HCT116 (cell line): Measurements from ENCODE around the gene CSHL1. TPM values are rescaled to one million over a fixed set of nuclear protein-coding genes. Genes with fewer than 3 reads are reported as not detected.

Source experiments
- ATAC-seq: fragments of 200-7000 bp; cut with Tn5 transposase; 2 replicates; pipeline ENCODE4 v1.9.1; 2020; ENCODE audit warnings: mild to moderate bottlenecking, moderate library complexity
- BruUV-seq: library from RNA; stranded (reverse); fragments of 400-500 nt; replicated peaks from 2 replicates; lab custom pipeline; 2021; lab: Mats Ljungman, UMichigan
- CTCF ChIA-PET: fragments of 300-600 bp; sonication (Branson Sonifier 250); formaldehyde crosslinking; loops from one replicate; lab custom pipeline; 2021; ENCODE audit warnings: antibody characterized with exemption; lab: Charles Lee
- POLR2A ChIA-PET: fragments of 300-600, 350-600 bp; sonication (Branson Sonifier 250); formaldehyde crosslinking; loops from one replicate; lab custom pipeline; 2021; ENCODE audit warnings: antibody characterized with exemption; lab: Charles Lee
- RAD21 ChIA-PET, 2 experiments: fragments of 300-600 bp; sonication (Branson Sonifier 250); formaldehyde crosslinking; loops; one replicate each; lab custom pipeline; 2023; ENCODE audit warnings: low total read pairs in 2 of 2; ENCODE audit not compliant: uncharacterized antibody in 2 of 2, unreplicated experiment in 2 of 2, low non-redundant PET in 1 of 2; lab: Charles Lee
- DNase-seq: peaks from one replicate; pipeline ENCODE4 v3.0.0-alpha.2; 2010; ENCODE audit warnings: low read depth, low spot score
- H2AFZ ChIP-seq: fragments of 200-600 bp; shearing (Covaris generic), sonication (generic); 2 replicates; pipeline ENCODE4 v1.6.1; 2017; ENCODE audit warnings: low read depth, mixed run types, mixed read lengths, antibody characterized with exemption, low read length; ENCODE audit not compliant: poor library complexity, severe bottlenecking
- H3K27ac ChIP-seq: 2 replicates; pipeline ENCODE4 v1.5.1; 2012; ENCODE audit warnings: low read depth, low read length
- H3K27me3 ChIP-seq: fragments of 200-600 bp; sonication (generic); 2 replicates; pipeline ENCODE4 v1.6.1; 2016; ENCODE audit warnings: mixed run types, low read length, mixed read lengths; ENCODE audit not compliant: insufficient read depth
- H3K36me3 ChIP-seq, 2 experiments: fragments of 200-500 bp in 1 of 2; fragments of 200-600 bp in 1 of 2; sonication (Bioruptor generic) in 1 of 2; sonication (generic) in 1 of 2; 2 replicates each; pipeline versions ENCODE4 v1.5.1 to v1.6.1; 2014 to 2016; ENCODE audit warnings: low read length in 2 of 2, inconsistent platforms in 1 of 2, mixed read lengths in 1 of 2, mixed run types in 1 of 2; ENCODE audit not compliant: insufficient read depth in 2 of 2, control insufficient read depth in 1 of 2
- H3K4me1 ChIP-seq, 2 experiments: fragments of 200-600 bp in 1 of 2; sonication (generic) in 1 of 2; 2 replicates each; pipeline versions ENCODE4 v1.5.1 to v1.6.1; 2012 to 2017; ENCODE audit warnings: low read length in 2 of 2, inconsistent platforms in 1 of 2, mild to moderate bottlenecking in 1 of 2, mixed read lengths in 1 of 2, mixed run types in 1 of 2, moderate library complexity in 1 of 2; ENCODE audit not compliant: insufficient read depth in 2 of 2, control insufficient read depth in 1 of 2
- H3K4me2 ChIP-seq: fragments of 200-600 bp; sonication (generic); 2 replicates; pipeline ENCODE4 v1.6.1; 2017; ENCODE audit warnings: mixed run types, low read length, mixed read lengths
- H3K4me3 ChIP-seq, 2 experiments: fragments of 200-600 bp in 1 of 2; sonication (generic) in 1 of 2; replicated peaks in 1 of 2; 2 replicates each; pipeline ENCODE4 v1.5.1; 2011 to 2016; ENCODE audit warnings: low read length in 2 of 2, control low read depth in 1 of 2, low read depth in 1 of 2, mild to moderate bottlenecking in 1 of 2, mixed read lengths in 1 of 2, mixed run types in 1 of 2
- H3K79me2 ChIP-seq: fragments of 200-600 bp; sonication (generic); 2 replicates; pipeline ENCODE4 v1.6.1; 2017; ENCODE audit warnings: mild to moderate bottlenecking, mixed run types, low read length, moderate library complexity, mixed read lengths; ENCODE audit not compliant: insufficient read depth
- H3K9ac ChIP-seq: fragments of 200-600 bp; sonication (generic); 2 replicates; pipeline ENCODE4 v1.6.1; 2016; ENCODE audit warnings: low read length, mixed read lengths
- H3K9me2 ChIP-seq: fragments of 200-600 bp; sonication (generic), shearing (Covaris generic); 2 replicates; pipeline ENCODE4 v1.6.1; 2017; ENCODE audit warnings: mixed run types, mild to moderate bottlenecking, moderate library complexity; ENCODE audit not compliant: insufficient read depth
- H3K9me3 ChIP-seq, 2 experiments: fragments of 200-500 bp in 1 of 2; fragments of 200-600 bp in 1 of 2; sonication (Bioruptor generic) in 1 of 2; sonication (generic) in 1 of 2; 2 replicates each; pipeline ENCODE4 v1.6.1; 2014 to 2017; ENCODE audit warnings: low read length in 2 of 2, mixed read lengths in 2 of 2, inconsistent platforms in 1 of 2, low read depth in 1 of 2, mild to moderate bottlenecking in 1 of 2, mixed run types in 1 of 2, moderate library complexity in 1 of 2; ENCODE audit not compliant: control insufficient read depth in 1 of 2, insufficient read depth in 1 of 2
- H4K20me1 ChIP-seq: fragments of 200-600 bp; sonication (generic), shearing (Covaris generic); 2 replicates; pipeline ENCODE4 v1.6.1; 2017; ENCODE audit warnings: mixed run types, mild to moderate bottlenecking, moderate library complexity; ENCODE audit not compliant: insufficient read depth
- ATF3 ChIP-seq: IDR thresholded peaks from 2 replicates; pipeline ENCODE4 v1.6.1; 2012
- CBX3 ChIP-seq: IDR thresholded peaks from 2 replicates; pipeline ENCODE4 v1.6.1; 2012; ENCODE audit warnings: low read depth
- CEBPB ChIP-seq: IDR thresholded peaks from 2 replicates; pipeline ENCODE4 v1.6.1; 2012; ENCODE audit warnings: low read depth
- EGR1 ChIP-seq: IDR thresholded peaks from 2 replicates; pipeline ENCODE4 v1.6.1; 2012; ENCODE audit warnings: low read depth
- ELF1 ChIP-seq: IDR thresholded peaks from 2 replicates; pipeline ENCODE4 v1.6.1; 2012; ENCODE audit warnings: low read depth, borderline replicate concordance
- EZH2 ChIP-seq: fragments of 200-600 bp; sonication (generic); IDR thresholded peaks from 2 replicates; pipeline ENCODE4 v1.6.1; 2017; ENCODE audit warnings: antibody characterized with exemption, mixed run types
- EZH2phosphoT487 ChIP-seq: fragments of 200-600 bp; IDR thresholded peaks from 2 replicates; pipeline ENCODE4 v1.6.1; 2018; ENCODE audit warnings: antibody characterized with exemption, borderline replicate concordance
- FOSL1 ChIP-seq: IDR thresholded peaks from 2 replicates; pipeline ENCODE4 v1.6.1; 2012; ENCODE audit warnings: low read depth
- POLR2A ChIP-seq: IDR thresholded peaks from 2 replicates; pipeline ENCODE4 v1.7.0; 2011; ENCODE audit warnings: borderline replicate concordance; ENCODE audit not compliant: insufficient read depth, insufficient read length; ENCODE audit errors: extremely low read depth
- POLR2AphosphoS5 ChIP-seq: IDR thresholded peaks from 2 replicates; pipeline ENCODE4 v1.6.1; 2011; ENCODE audit warnings: mild to moderate bottlenecking, low read depth, low read length, moderate library complexity
- SIN3A ChIP-seq: IDR thresholded peaks from 2 replicates; pipeline ENCODE4 v1.6.1; 2012; ENCODE audit warnings: low read depth
- SP1 ChIP-seq: IDR thresholded peaks from 2 replicates; pipeline ENCODE4 v1.6.1; 2012; ENCODE audit warnings: low read depth
- TCF7L2 ChIP-seq: IDR thresholded peaks from 2 replicates; pipeline ENCODE4 v1.7.0; 2011; ENCODE audit warnings: borderline replicate concordance, inconsistent platforms; ENCODE audit not compliant: insufficient read depth, insufficient read length; ENCODE audit errors: extremely low read depth
- YY1 ChIP-seq: IDR thresholded peaks from 2 replicates; pipeline ENCODE4 v1.6.1; 2011; ENCODE audit warnings: low read length, low read depth, moderate library complexity, mild to moderate bottlenecking; ENCODE audit not compliant: insufficient replicate concordance; ENCODE audit errors: extremely low read depth
- ZFX ChIP-seq: fragments of 450-650 bp; IDR thresholded peaks from 2 replicates; pipeline ENCODE4 v1.6.1; 2017
- intact Hi-C: fragments of 100-400 bp; cut with micrococcal nuclease; formaldehyde crosslinking; loops from 2 replicates; pipeline ENCODE4 v1.10.0; 2022
- total RNA-seq: library from RNA; stranded (reverse); gene quantifications from one replicate; pipeline ENCODE4 v1.2.1, GENCODE V29; 2021; ENCODE audit not compliant: unreplicated experiment
- TF ChIP-seq, protein P1 (sequence below), 3 experiments: fragments of 200-600 bp in 1 of 3; sonication (generic) in 1 of 3; IDR thresholded peaks in 2 of 3; conservative IDR thresholded peaks in 1 of 3; 2 replicates each; pipeline ENCODE4 v1.5.1; 2012 to 2017; ENCODE audit warnings: low read depth in 2 of 3, low read length in 2 of 3, antibody characterized with exemption in 1 of 3, borderline replicate concordance in 1 of 3, control low read depth in 1 of 3, mild to moderate bottlenecking in 1 of 3, mixed read lengths in 1 of 3, mixed run types in 1 of 3, moderate library complexity in 1 of 3; ENCODE audit not compliant: insufficient read depth in 1 of 3

The CSHL1 gene
- total RNA-seq, 1 experiment from 2014 or later, result not detected

DNA sequence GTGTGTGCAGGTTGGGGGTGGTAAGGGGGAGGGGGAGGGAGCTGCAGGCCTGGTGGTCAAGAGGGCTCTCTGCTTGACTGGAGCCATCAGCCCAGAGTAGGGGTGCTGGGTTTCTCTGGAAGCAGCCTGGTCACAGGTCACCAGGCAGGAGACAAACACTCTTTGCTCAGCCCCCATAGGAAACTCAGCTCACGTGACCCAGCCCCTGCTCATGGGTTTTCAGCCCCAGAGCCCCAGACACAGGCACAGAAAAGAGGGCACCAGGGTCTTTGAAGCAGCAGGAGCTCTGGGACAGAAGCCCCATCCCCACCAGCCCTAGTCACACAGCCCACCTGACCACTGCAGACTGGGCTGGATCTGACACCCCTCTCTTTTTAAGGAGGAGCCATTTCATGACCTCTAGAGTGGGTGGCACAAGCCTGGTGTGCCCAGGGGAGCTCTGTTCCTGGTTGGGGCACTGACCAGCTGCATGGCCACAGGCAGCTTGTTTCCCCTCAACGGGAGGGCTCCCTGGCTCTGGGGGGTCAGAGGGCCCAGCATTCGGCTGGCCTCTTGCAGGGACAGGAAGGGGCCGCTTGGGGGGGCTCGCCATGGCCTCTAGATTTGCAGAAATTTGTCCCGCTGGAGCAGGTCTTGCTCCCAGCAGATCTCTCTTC is 34.9 kb upstream of the CSHL1 start:
- Histone ChIP-seq H2AFZ (no peak overlapping the region), H3K4me3 (no peak overlapping the region), H3K9me2 (no peaks in the 10 kb centered on the region), H3K9ac (no peak overlapping the region), H3K9me3 (no peaks in the 10 kb centered on the region), H3K27ac (no peak overlapping the region), H3K4me1 (peaks cover 0 to 7% of the 10 kb centered on the region in 2 experiments; a peak in 1 of 4 replicates), H3K4me2 (no peak overlapping the region), H3K36me3 (no peaks in the 10 kb centered on the region), H4K20me1 (no peaks in the 10 kb centered on the region), H3K27me3 (no peaks in the 10 kb centered on the region), H3K79me2 (no peaks in the 10 kb centered on the region)
- ChIA-PET POLR2A (interaction anchor here (0.8 kb wide), 1 partner anchor 27 kb away, joined by 3 read pairs; no protein-coding TSS in a partner anchor), RAD21 (interaction anchor here (1.0 to 2.2 kb wide), 5 partner anchors 26 to 187 kb away, joined by 3 to 20 read pairs (median 4); partner anchors contain the start of genes CSHL1 (in 1 of the 2) and GH1 (in 1 of the 2)), CTCF (interaction anchor here (0.6 to 2.9 kb wide), 31 partner anchors 8 to 188 kb away, joined by 3 to 69 read pairs (median 7); partner anchors contain the start of genes CD79B and GH1)
- intact Hi-C loops, result loop anchor here (1.0 kb wide), 1 partner anchor 27 kb away; no protein-coding TSS in a partner anchor
- no peak for ATAC-seq
- no TSS peak for BruUV-seq
- TF ChIP-seq EGR1 (no peak), POLR2AphosphoS5 (no peak), CEBPB (no peak), ZFX (no peak), POLR2A (no peak), ELF1 (no peak), FOSL1 (no peak), TCF7L2 (no peak), SP1 (no peak), ATF3 (no peak), YY1 (no peak), CBX3 (no peak), EZH2phosphoT487 (no peak), EZH2 (no peak), SIN3A (no peak)
- TF ChIP-seq, protein P1, sequence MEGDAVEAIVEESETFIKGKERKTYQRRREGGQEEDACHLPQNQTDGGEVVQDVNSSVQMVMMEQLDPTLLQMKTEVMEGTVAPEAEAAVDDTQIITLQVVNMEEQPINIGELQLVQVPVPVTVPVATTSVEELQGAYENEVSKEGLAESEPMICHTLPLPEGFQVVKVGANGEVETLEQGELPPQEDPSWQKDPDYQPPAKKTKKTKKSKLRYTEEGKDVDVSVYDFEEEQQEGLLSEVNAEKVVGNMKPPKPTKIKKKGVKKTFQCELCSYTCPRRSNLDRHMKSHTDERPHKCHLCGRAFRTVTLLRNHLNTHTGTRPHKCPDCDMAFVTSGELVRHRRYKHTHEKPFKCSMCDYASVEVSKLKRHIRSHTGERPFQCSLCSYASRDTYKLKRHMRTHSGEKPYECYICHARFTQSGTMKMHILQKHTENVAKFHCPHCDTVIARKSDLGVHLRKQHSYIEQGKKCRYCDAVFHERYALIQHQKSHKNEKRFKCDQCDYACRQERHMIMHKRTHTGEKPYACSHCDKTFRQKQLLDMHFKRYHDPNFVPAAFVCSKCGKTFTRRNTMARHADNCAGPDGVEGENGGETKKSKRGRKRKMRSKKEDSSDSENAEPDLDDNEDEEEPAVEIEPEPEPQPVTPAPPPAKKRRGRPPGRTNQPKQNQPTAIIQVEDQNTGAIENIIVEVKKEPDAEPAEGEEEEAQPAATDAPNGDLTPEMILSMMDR (IDR thresholded peaks at IDR 0.05 in 2 of 3, conservative IDR thresholded peaks at IDR 0.05 in 1 of 3; ENCODE audit: borderline replicate concordance in 1 of 3, insufficient read depth in 1 of 3, low read depth in 2 of 3, low read length in 2 of 3), result no peak
- DNase-seq, result no peak
